Trophoblast cell (in vitro differentiated cells and primary cell): Measurements from ENCODE around the gene PHC1.

ENCODE experiments used
- DNase-seq, 2 donors: peaks; one replicate each; pipeline ENCODE4 v3.0.0-alpha.2; 2016
- H2AFZ ChIP-seq: 2 replicates; pipeline ENCODE4 v1.6.1; 2013; ENCODE audit warnings: low read length, moderate library complexity, mild to moderate bottlenecking; ENCODE audit not compliant: insufficient read depth, poor library complexity
- H2AK5ac ChIP-seq: 2 replicates; pipeline ENCODE4 v1.6.1; 2013; ENCODE audit warnings: mild to moderate bottlenecking, low read length
- H2BK120ac ChIP-seq: 2 replicates; pipeline ENCODE4 v1.6.1; 2013; ENCODE audit warnings: low read length, mild to moderate bottlenecking, moderate library complexity; ENCODE audit not compliant: insufficient read depth, poor library complexity
- H2BK12ac ChIP-seq: 2 replicates; pipeline ENCODE4 v1.6.1; 2013; ENCODE audit warnings: mild to moderate bottlenecking, low read length, moderate library complexity
- H2BK5ac ChIP-seq: 2 replicates; pipeline ENCODE4 v1.6.1; 2013; ENCODE audit warnings: low read length, low read depth, moderate library complexity, mild to moderate bottlenecking; ENCODE audit not compliant: poor library complexity
- H3K14ac ChIP-seq: 2 replicates; pipeline ENCODE4 v1.6.1; 2013; ENCODE audit warnings: mild to moderate bottlenecking, low read length
- H3K18ac ChIP-seq: 2 replicates; pipeline ENCODE4 v1.6.1; 2013; ENCODE audit warnings: mild to moderate bottlenecking, low read length
- H3K23ac ChIP-seq: 2 replicates; pipeline ENCODE4 v1.6.1; 2013; ENCODE audit warnings: low read length
- H3K27ac ChIP-seq: 2 replicates; pipeline ENCODE4 v1.5.1; 2013; ENCODE audit warnings: low read depth, mild to moderate bottlenecking, inconsistent platforms, low read length, moderate library complexity
- H3K27me3 ChIP-seq: 2 replicates; pipeline ENCODE4 v1.6.1; 2013; ENCODE audit warnings: inconsistent platforms, mild to moderate bottlenecking, low read length, moderate library complexity; ENCODE audit not compliant: insufficient read depth
- H3K36me3 ChIP-seq, 2 experiments: 1 replicate in 1 of 2; 2 replicates in 1 of 2; pipeline ENCODE4 v1.6.1; 2013; ENCODE audit warnings: low read length in 2 of 2, mild to moderate bottlenecking in 2 of 2, moderate library complexity in 1 of 2; ENCODE audit not compliant: insufficient read depth in 2 of 2, control insufficient read depth in 1 of 2
- H3K4ac ChIP-seq: 2 replicates; pipeline ENCODE4 v1.6.1; 2013; ENCODE audit warnings: low read depth, mild to moderate bottlenecking, low read length, moderate library complexity
- H3K4me1 ChIP-seq, 2 experiments: 1 replicate in 1 of 2; 2 replicates in 1 of 2; pipeline ENCODE4 v1.6.1; 2013; ENCODE audit warnings: low read length in 2 of 2, mild to moderate bottlenecking in 2 of 2, moderate library complexity in 1 of 2; ENCODE audit not compliant: insufficient read depth in 2 of 2, control insufficient read depth in 1 of 2
- H3K4me2 ChIP-seq: 2 replicates; pipeline ENCODE4 v1.6.1; 2013; ENCODE audit warnings: inconsistent platforms, mild to moderate bottlenecking, low read length, moderate library complexity
- H3K4me3 ChIP-seq: 2 replicates; pipeline ENCODE4 v1.5.1; 2013; ENCODE audit warnings: mild to moderate bottlenecking, low read depth, low read length, inconsistent platforms
- H3K79me1 ChIP-seq: one replicate; pipeline ENCODE4 v1.6.1; 2013; ENCODE audit warnings: low read length
- H3K79me2 ChIP-seq: 2 replicates; pipeline ENCODE4 v1.6.1; 2013; ENCODE audit warnings: low read length, mild to moderate bottlenecking; ENCODE audit not compliant: control insufficient read depth, insufficient read depth, poor library complexity
- H3K9ac ChIP-seq: 2 replicates; pipeline ENCODE4 v1.6.1; 2013; ENCODE audit warnings: mild to moderate bottlenecking, low read length
- H3K9me3 ChIP-seq: 2 replicates; pipeline ENCODE4 v1.6.1; 2013; ENCODE audit warnings: low read depth, mild to moderate bottlenecking, control low read depth, inconsistent platforms, low read length; ENCODE audit not compliant: insufficient read depth
- H4K12ac ChIP-seq: 2 replicates; pipeline ENCODE4 v1.6.1; 2013; ENCODE audit warnings: low read depth, mild to moderate bottlenecking, low read length, moderate library complexity
- H4K8ac ChIP-seq: 2 replicates; pipeline ENCODE4 v1.6.1; 2013; ENCODE audit warnings: low read depth, mild to moderate bottlenecking, low read length, moderate library complexity
- H4K91ac ChIP-seq: one replicate; pipeline ENCODE4 v1.6.1; 2013; ENCODE audit warnings: low read depth, mild to moderate bottlenecking, low read length, moderate library complexity
- WGBS: extraction: QIAGEN DNeasy Blood & Tissue Kit; methylation state at CpG from one replicate; pipeline ENCODE4 v1.1.7; 2013; ENCODE audit warnings: missing lambda C conversion rate; ENCODE audit not compliant: insufficient read length, insufficient coverage; ENCODE audit errors: extremely low coverage; 5-methylcytosine and 5-hydroxymethylcytosine counted together

PHC1 gene

GRCh38 chr12:8903646-8904045 lies 10.7 kb upstream of the PHC1 start:
- no peak overlapping the region for H4K8ac ChIP-seq
- H2BK5ac ChIP-seq: no peak overlapping the region
- H2BK12ac ChIP-seq: no peak overlapping the region
- no peak for DNase-seq
- no peak overlapping the region for H3K27ac ChIP-seq
- H3K14ac ChIP-seq: no peak overlapping the region
- no peak overlapping the region for H4K12ac ChIP-seq
- no peak overlapping the region for H3K4me2 ChIP-seq
- no CpG with 5 or more reads among the region's 3 CpGs for WGBS
- H3K23ac ChIP-seq: no peak overlapping the region
- H3K9ac ChIP-seq: no peak overlapping the region
- no peak overlapping the region for H3K4me3 ChIP-seq
- no peak overlapping the region for H3K18ac ChIP-seq
- no peak overlapping the region for H4K91ac ChIP-seq
- H3K9me3 ChIP-seq: no peaks in the 10 kb centered on the region
- H3K79me1 ChIP-seq: peaks cover 2% of the 10 kb centered on the region
- H2BK120ac ChIP-seq: no peak overlapping the region
- H3K36me3 ChIP-seq: no peaks in the 10 kb centered on the region
- no peaks in the 10 kb centered on the region for H3K27me3 ChIP-seq
- no peak overlapping the region for H2AFZ ChIP-seq
- no peaks in the 10 kb centered on the region for H3K79me2 ChIP-seq
- peaks cover 3% of the 10 kb centered on the region in 2 experiments for H3K4me1 ChIP-seq
- H3K4ac ChIP-seq: no peak overlapping the region
- no peak overlapping the region for H2AK5ac ChIP-seq

- H4K12ac ChIP-seq: no peak overlapping the region
- no peak overlapping the region for H4K91ac ChIP-seq
- H3K27ac ChIP-seq: no peak overlapping the region
- H3K4me2 ChIP-seq: no peak overlapping the region
- H3K14ac ChIP-seq: no peak overlapping the region
- no peak overlapping the region for H4K8ac ChIP-seq
- no peaks in the 10 kb centered on the region for H3K9me3 ChIP-seq
- no peak overlapping the region for H2AFZ ChIP-seq
- no peak overlapping the region for H2BK120ac ChIP-seq
- H3K27me3 ChIP-seq: no peaks in the 10 kb centered on the region
- no peaks in the 10 kb centered on the region for H3K36me3 ChIP-seq
- H3K4me1 ChIP-seq: peaks cover 3% of the 10 kb centered on the region in 2 experiments
- no peaks in the 10 kb centered on the region for H3K79me2 ChIP-seq
- no peak overlapping the region for H3K4me3 ChIP-seq
- H2BK12ac ChIP-seq: no peak overlapping the region
- no peak overlapping the region for H2BK5ac ChIP-seq
- no peak overlapping the region for H3K4ac ChIP-seq
- no peak overlapping the region for H3K18ac ChIP-seq
- no peak overlapping the region for H2AK5ac ChIP-seq
- H3K9ac ChIP-seq: no peak overlapping the region
- no peak overlapping the region for H3K23ac ChIP-seq
- peaks cover 2% of the 10 kb centered on the region for H3K79me1 ChIP-seq
- no peak for DNase-seq
These were observed 9.6 kb upstream of the PHC1 start for GRCh38 chr12:8904665-8905064.

- Histone ChIP-seq H3K79me1 (peaks cover 2% of the 10 kb centered on the region), H3K4me2 (no peak overlapping the region), H4K8ac (no peak overlapping the region), H3K14ac (no peak overlapping the region), H3K9ac (no peak overlapping the region), H2BK12ac (no peak overlapping the region), H2BK5ac (no peak overlapping the region), H3K9me3 (no peaks in the 10 kb centered on the region), H3K23ac (no peak overlapping the region), H3K79me2 (no peaks in the 10 kb centered on the region), H2BK120ac (no peak overlapping the region), H4K91ac (no peak overlapping the region), H4K12ac (no peak overlapping the region), H3K36me3 (no peaks in the 10 kb centered on the region), H3K4me1 (peaks cover 3% of the 10 kb centered on the region in 2 experiments), H3K4me3 (no peak overlapping the region), H3K27ac (no peak overlapping the region), H3K4ac (no peak overlapping the region), H2AFZ (no peak overlapping the region), H3K27me3 (no peaks in the 10 kb centered on the region), H2AK5ac (no peak overlapping the region), H3K18ac (no peak overlapping the region)
- WGBS: no CpG with 5 or more reads among the region's 10 CpGs
- peak; percentile 32 to 68 for DNase-seq
These were observed 8.8 kb upstream of the PHC1 start for GRCh38 chr12:8905546-8905945.

- H3K27me3 ChIP-seq: no peaks in the 10 kb centered on the region
- H3K4me2 ChIP-seq: no peak overlapping the region
- H3K4me3 ChIP-seq: no peak overlapping the region
- H4K8ac ChIP-seq: no peak overlapping the region
- H2AFZ ChIP-seq: no peak overlapping the region
- H2BK12ac ChIP-seq: peak overlapping the region; percentile 76
- H3K79me2 ChIP-seq: no peaks in the 10 kb centered on the region
- no CpG with 5 or more reads among the region's 16 CpGs for WGBS
- no peak overlapping the region for H3K27ac ChIP-seq
- no peak overlapping the region for H4K91ac ChIP-seq
- no peak overlapping the region for H2AK5ac ChIP-seq
- H3K79me1 ChIP-seq: peaks cover 2% of the 10 kb centered on the region
- H2BK5ac ChIP-seq: no peak overlapping the region
- H3K14ac ChIP-seq: no peak overlapping the region
- H3K23ac ChIP-seq: no peak overlapping the region
- H3K18ac ChIP-seq: no peak overlapping the region
- H3K4ac ChIP-seq: no peak overlapping the region
- no peak overlapping the region for H3K9ac ChIP-seq
- H3K9me3 ChIP-seq: no peaks in the 10 kb centered on the region
- no peak overlapping the region for H4K12ac ChIP-seq
- peak overlapping the region; percentile 3 for H2BK120ac ChIP-seq
- no peaks in the 10 kb centered on the region for H3K36me3 ChIP-seq
- peaks cover 3% of the 10 kb centered on the region in 2 experiments for H3K4me1 ChIP-seq
- DNase-seq: no peak
These were observed 7.8 kb upstream of the PHC1 start for GRCh38 chr12:8906266-8907180.
